Measurements from ENCODE around the gene CENPL.

Gene CENPL

GRCh38 chr1:173867753-173868265 lies 43.1 kb upstream of the CENPL start, which contains the start of gene GAS5:
Gene GAS5 (minus strand): TSS chr1:173867989.
- TF ChIP-seq CTCF (IDR thresholded peaks at IDR 0.05; ENCODE audit: insufficient read depth, low read depth, low read length, missing control alignments): no peak
- DNase-seq (ENCODE audit: low read depth): peak; percentile 100
- peak within 1 kb of the TSS; percentile 83 for H3K4me3 ChIP-seq (ENCODE audit: low read depth, low read length)

GRCh38 chr1:173867141-173867752 lies 42.6 kb upstream of the CENPL start:
- H3K4me3 ChIP-seq (ENCODE audit: low read depth, low read length): peak overlapping the region; percentile 83
- TF ChIP-seq CTCF (IDR thresholded peaks at IDR 0.05; ENCODE audit: insufficient read depth, low read depth, low read length, missing control alignments): no peak
- DNase-seq (ENCODE audit: low read depth): no peak

DNA sequence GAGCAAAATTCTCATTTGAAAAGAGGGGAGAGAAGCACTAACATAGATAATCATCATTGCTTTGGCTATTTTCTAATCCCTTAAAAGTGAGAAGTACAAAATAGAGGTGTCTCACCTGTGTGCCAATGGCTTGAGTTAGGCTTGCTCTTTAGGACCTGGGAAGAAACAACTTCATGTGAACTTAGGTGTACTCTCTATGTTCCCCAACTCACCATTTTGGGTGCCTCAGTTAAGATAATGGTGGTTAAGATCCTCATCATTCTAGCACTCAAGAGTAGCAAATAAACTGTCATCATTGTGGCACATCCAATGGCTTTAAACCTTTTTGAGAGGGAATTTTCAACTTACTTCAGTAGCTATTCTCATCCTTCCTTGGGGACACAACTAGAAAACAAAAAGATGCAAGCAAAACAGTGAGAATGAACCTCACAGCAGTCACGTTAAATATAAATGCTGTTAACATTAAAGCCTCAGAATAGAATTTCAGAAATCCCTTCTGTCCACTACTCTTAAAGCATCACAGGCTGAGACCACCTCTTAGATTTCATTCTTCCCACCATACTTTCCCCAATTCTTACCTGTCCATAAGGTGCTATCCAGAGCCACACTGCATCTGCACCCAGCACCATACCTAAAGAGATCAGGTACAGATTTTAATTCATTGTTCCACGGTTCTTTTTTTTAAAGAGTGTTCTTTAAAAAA lies 41.9 kb upstream of the CENPL start:
- no peak for TF ChIP-seq CTCF (IDR thresholded peaks at IDR 0.05; ENCODE audit: insufficient read depth, low read depth, low read length, missing control alignments)
- DNase-seq (ENCODE audit: low read depth): peak; percentile 29
- peak overlapping the region; percentile 83 for H3K4me3 ChIP-seq (ENCODE audit: low read depth, low read length)

- DNase-seq (ENCODE audit: low read depth): peak; percentile 17
- no peak for TF ChIP-seq CTCF (IDR thresholded peaks at IDR 0.05; ENCODE audit: insufficient read depth, low read depth, low read length, missing control alignments)
- H3K4me3 ChIP-seq (ENCODE audit: low read depth, low read length): peak overlapping the region; percentile 83
Measured at GRCh38 chr1:173865468-173866164, 40.9 kb upstream of the CENPL start.

GRCh38 chr1:173864179-173864867 lies 39.6 kb upstream of the CENPL start:
- H3K4me3 ChIP-seq (ENCODE audit: low read depth, low read length): peak overlapping the region; percentile 83
- no peak for TF ChIP-seq CTCF (IDR thresholded peaks at IDR 0.05; ENCODE audit: insufficient read depth, low read depth, low read length, missing control alignments)
- DNase-seq (ENCODE audit: low read depth): peak; percentile 5

All from GM12865 (cell line).